ENCODE results near the gene WHRN.

WHRN gene

GRCh38 chr9:114538241-114538640, 33.0 kb upstream of the WHRN start:
- H4K8ac ChIP-seq (ENCODE audit: low read depth, low read length), result no peak overlapping the region
- H3K27me3 ChIP-seq (ENCODE audit: insufficient read depth, low read length), result no peaks in the 10 kb centered on the region
- H3K4me1 ChIP-seq (ENCODE audit: control insufficient read depth in 1 of 2, insufficient read depth in 2 of 2, low read length in 2 of 2), result no peaks in the 10 kb centered on the region
- H3K79me2 ChIP-seq (ENCODE audit: control insufficient read depth, insufficient read depth, low read length, poor library complexity), result no peaks in the 10 kb centered on the region
- H2AK5ac ChIP-seq (ENCODE audit: low read length), result no peak overlapping the region
- H3K79me1 ChIP-seq (ENCODE audit: low read length), result no peaks in the 10 kb centered on the region
- no peak overlapping the region for H4K12ac ChIP-seq (ENCODE audit: low read depth, low read length)
- no peak overlapping the region for H3K18ac ChIP-seq (ENCODE audit: low read length)
- no peak overlapping the region for H2BK120ac ChIP-seq (ENCODE audit: insufficient read depth, low read length, poor library complexity)
- H3K36me3 ChIP-seq (ENCODE audit: control insufficient read depth in 1 of 2, insufficient read depth in 2 of 2, low read length in 2 of 2), result no peaks in the 10 kb centered on the region
- H3K23ac ChIP-seq (ENCODE audit: low read length), result no peak overlapping the region
- H3K9ac ChIP-seq (ENCODE audit: low read length), result no peak overlapping the region
- no peak overlapping the region for H3K14ac ChIP-seq (ENCODE audit: low read length)
- no peak overlapping the region for H3K27ac ChIP-seq (ENCODE audit: low read depth, low read length)
- no peak overlapping the region for H3K4me3 ChIP-seq (ENCODE audit: low read depth, low read length)
- H3K4ac ChIP-seq (ENCODE audit: low read depth, low read length), result no peak overlapping the region
- no peak overlapping the region for H2BK5ac ChIP-seq (ENCODE audit: low read depth, low read length, poor library complexity)
- H3K9me3 ChIP-seq (ENCODE audit: insufficient read depth, low read depth, low read length), result no peaks in the 10 kb centered on the region
- no peak overlapping the region for H4K91ac ChIP-seq (ENCODE audit: low read depth, low read length)
- DNase-seq, result peak; percentile 12 to 22
- H2BK12ac ChIP-seq (ENCODE audit: low read length), result no peak overlapping the region
- H2AFZ ChIP-seq (ENCODE audit: insufficient read depth, low read length, poor library complexity), result no peak overlapping the region
- H3K4me2 ChIP-seq (ENCODE audit: low read length), result no peak overlapping the region
- WGBS (ENCODE audit: extremely low coverage, insufficient coverage, insufficient read length), result no CpG with 5 or more reads among the region's 5 CpGs

- Histone ChIP-seq H3K27ac (ENCODE audit: low read depth, low read length) (no peak overlapping the region), H3K4me3 (ENCODE audit: low read depth, low read length) (no peak overlapping the region), H3K14ac (ENCODE audit: low read length) (no peak overlapping the region), H2AK5ac (ENCODE audit: low read length) (no peak overlapping the region), H2BK120ac (ENCODE audit: insufficient read depth, low read length, poor library complexity) (no peak overlapping the region), H3K4ac (ENCODE audit: low read depth, low read length) (no peak overlapping the region), H2BK12ac (ENCODE audit: low read length) (no peak overlapping the region), H2BK5ac (ENCODE audit: low read depth, low read length, poor library complexity) (no peak overlapping the region), H3K9ac (ENCODE audit: low read length) (no peak overlapping the region), H3K9me3 (ENCODE audit: insufficient read depth, low read depth, low read length) (no peaks in the 10 kb centered on the region), H4K8ac (ENCODE audit: low read depth, low read length) (no peak overlapping the region), H4K12ac (ENCODE audit: low read depth, low read length) (no peak overlapping the region), H3K36me3 (ENCODE audit: control insufficient read depth in 1 of 2, insufficient read depth in 2 of 2, low read length in 2 of 2) (no peaks in the 10 kb centered on the region), H2AFZ (ENCODE audit: insufficient read depth, low read length, poor library complexity) (no peak overlapping the region), H3K4me1 (ENCODE audit: control insufficient read depth in 1 of 2, insufficient read depth in 2 of 2, low read length in 2 of 2) (no peaks in the 10 kb centered on the region), H4K91ac (ENCODE audit: low read depth, low read length) (no peak overlapping the region), H3K79me1 (ENCODE audit: low read length) (no peaks in the 10 kb centered on the region), H3K23ac (ENCODE audit: low read length) (no peak overlapping the region), H3K27me3 (ENCODE audit: insufficient read depth, low read length) (no peaks in the 10 kb centered on the region), H3K18ac (ENCODE audit: low read length) (no peak overlapping the region), H3K79me2 (ENCODE audit: control insufficient read depth, insufficient read depth, low read length, poor library complexity) (no peaks in the 10 kb centered on the region), H3K4me2 (ENCODE audit: low read length) (no peak overlapping the region)
- DNase-seq, result no peak
- no CpG with 5 or more reads among the region's 13 CpGs for WGBS (ENCODE audit: extremely low coverage, insufficient coverage, insufficient read length)
Measured at GRCh38 chr9:114532561-114533237, 27.4 kb upstream of the WHRN start.

- Histone ChIP-seq H3K79me2 (ENCODE audit: control insufficient read depth, insufficient read depth, low read length, poor library complexity) (no peaks in the 10 kb centered on the region), H3K27ac (ENCODE audit: low read depth, low read length) (no peak overlapping the region)
- WGBS (ENCODE audit: extremely low coverage, insufficient coverage, insufficient read length), result no CpG with 5 or more reads among the region's 6 CpGs
Measured at GRCh38 chr9:114529285-114529684, 24.0 kb upstream of the WHRN start.

GRCh38 chr9:114526807-114527206, 21.5 kb upstream of the WHRN start:
- H2BK5ac ChIP-seq (ENCODE audit: low read depth, low read length, poor library complexity), result no peak overlapping the region
- no peaks in the 10 kb centered on the region for H3K79me2 ChIP-seq (ENCODE audit: control insufficient read depth, insufficient read depth, low read length, poor library complexity)
- H2BK12ac ChIP-seq (ENCODE audit: low read length), result no peak overlapping the region
- H4K8ac ChIP-seq (ENCODE audit: low read depth, low read length), result no peak overlapping the region
- no peak overlapping the region for H3K23ac ChIP-seq (ENCODE audit: low read length)
- H3K4me2 ChIP-seq (ENCODE audit: low read length), result no peak overlapping the region
- H3K14ac ChIP-seq (ENCODE audit: low read length), result no peak overlapping the region
- H2AFZ ChIP-seq (ENCODE audit: insufficient read depth, low read length, poor library complexity), result no peak overlapping the region
- H2AK5ac ChIP-seq (ENCODE audit: low read length), result no peak overlapping the region
- H3K4me1 ChIP-seq (ENCODE audit: control insufficient read depth in 1 of 2, insufficient read depth in 2 of 2, low read length in 2 of 2), result no peaks in the 10 kb centered on the region
- no CpG with 5 or more reads among the region's 2 CpGs for WGBS (ENCODE audit: extremely low coverage, insufficient coverage, insufficient read length)
- H4K12ac ChIP-seq (ENCODE audit: low read depth, low read length), result no peak overlapping the region
- H3K4me3 ChIP-seq (ENCODE audit: low read depth, low read length), result no peak overlapping the region
- H3K4ac ChIP-seq (ENCODE audit: low read depth, low read length), result no peak overlapping the region
- no peak for DNase-seq
- no peak overlapping the region for H3K9ac ChIP-seq (ENCODE audit: low read length)
- H3K27ac ChIP-seq (ENCODE audit: low read depth, low read length), result no peak overlapping the region
- no peaks in the 10 kb centered on the region for H3K9me3 ChIP-seq (ENCODE audit: insufficient read depth, low read depth, low read length)
- H3K79me1 ChIP-seq (ENCODE audit: low read length), result no peaks in the 10 kb centered on the region
- no peaks in the 10 kb centered on the region for H3K36me3 ChIP-seq (ENCODE audit: control insufficient read depth in 1 of 2, insufficient read depth in 2 of 2, low read length in 2 of 2)
- no peak overlapping the region for H4K91ac ChIP-seq (ENCODE audit: low read depth, low read length)
- H2BK120ac ChIP-seq (ENCODE audit: insufficient read depth, low read length, poor library complexity), result no peak overlapping the region
- no peak overlapping the region for H3K18ac ChIP-seq (ENCODE audit: low read length)
- H3K27me3 ChIP-seq (ENCODE audit: insufficient read depth, low read length), result no peaks in the 10 kb centered on the region

More at GRCh38 chr9:114529285-114529684, 24.0 kb upstream of the WHRN start:
- Histone ChIP-seq H2AFZ (ENCODE audit: insufficient read depth, low read length, poor library complexity) (no peak overlapping the region), H3K4me1 (ENCODE audit: control insufficient read depth in 1 of 2, insufficient read depth in 2 of 2, low read length in 2 of 2) (no peaks in the 10 kb centered on the region), H4K12ac (ENCODE audit: low read depth, low read length) (no peak overlapping the region), H3K14ac (ENCODE audit: low read length) (no peak overlapping the region), H2BK5ac (ENCODE audit: low read depth, low read length, poor library complexity) (no peak overlapping the region), H3K36me3 (ENCODE audit: control insufficient read depth in 1 of 2, insufficient read depth in 2 of 2, low read length in 2 of 2) (no peaks in the 10 kb centered on the region), H3K4me2 (ENCODE audit: low read length) (no peak overlapping the region), H3K27me3 (ENCODE audit: insufficient read depth, low read length) (no peaks in the 10 kb centered on the region), H4K8ac (ENCODE audit: low read depth, low read length) (no peak overlapping the region), H4K91ac (ENCODE audit: low read depth, low read length) (no peak overlapping the region), H3K9ac (ENCODE audit: low read length) (no peak overlapping the region), H2BK120ac (ENCODE audit: insufficient read depth, low read length, poor library complexity) (no peak overlapping the region), H2BK12ac (ENCODE audit: low read length) (no peak overlapping the region), H3K4me3 (ENCODE audit: low read depth, low read length) (no peak overlapping the region), H3K4ac (ENCODE audit: low read depth, low read length) (no peak overlapping the region), H3K79me1 (ENCODE audit: low read length) (no peaks in the 10 kb centered on the region), H3K9me3 (ENCODE audit: insufficient read depth, low read depth, low read length) (no peaks in the 10 kb centered on the region), H3K23ac (ENCODE audit: low read length) (no peak overlapping the region), H3K18ac (ENCODE audit: low read length) (no peak overlapping the region), H2AK5ac (ENCODE audit: low read length) (no peak overlapping the region)
- no peak for DNase-seq

Data from trophoblast cell (in vitro differentiated cells and primary cell).